GM21526 (cell line): Measurements from ENCODE around the gene HSPBAP1.
"Not testable (repeated sequence)": the region's sequence is repeated elsewhere in the genome, so short reads cannot be mapped to it uniquely, and the experiment has no call there.

ENCODE experiments used
- ATAC-seq: cut with Tn5 transposase; IDR thresholded peaks from one replicate; pipeline ENCODE4 v1.9.1; 2021; ENCODE audit warnings: moderate library complexity; ENCODE audit not compliant: unreplicated experiment, low FRiP score

HSPBAP1 gene

DNA sequence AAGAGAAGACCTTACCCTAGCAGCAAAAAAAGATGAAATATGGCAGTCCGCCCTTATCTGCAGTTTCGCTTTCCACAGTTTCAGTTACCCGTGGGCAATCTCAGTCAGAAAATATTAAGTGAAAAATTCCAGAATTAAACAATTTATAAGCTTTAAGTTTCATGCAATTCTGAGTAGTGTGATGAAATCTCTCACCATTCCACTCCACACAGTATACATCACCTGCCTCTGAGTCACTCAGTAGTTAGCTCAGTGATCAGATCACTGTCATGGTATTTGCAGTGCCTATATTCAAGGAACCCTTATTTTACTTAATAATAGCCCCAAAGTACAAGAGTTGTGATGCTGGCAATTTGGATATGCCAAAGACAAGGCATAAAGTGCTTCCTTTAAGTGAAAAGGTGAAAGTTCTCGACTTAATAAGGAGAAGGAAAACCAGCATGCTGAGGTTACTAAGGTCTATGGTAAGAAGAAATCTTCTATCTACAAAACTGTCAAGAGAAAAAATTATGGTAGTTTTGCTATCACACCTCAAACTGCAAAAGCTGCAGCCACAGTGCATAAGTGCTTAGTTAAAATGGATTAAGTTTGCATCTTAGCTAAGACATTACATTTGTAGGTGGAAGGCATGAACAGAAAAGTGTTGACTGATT, 48.1 kb downstream of the HSPBAP1 start:
- no peak for ATAC-seq

DNA sequence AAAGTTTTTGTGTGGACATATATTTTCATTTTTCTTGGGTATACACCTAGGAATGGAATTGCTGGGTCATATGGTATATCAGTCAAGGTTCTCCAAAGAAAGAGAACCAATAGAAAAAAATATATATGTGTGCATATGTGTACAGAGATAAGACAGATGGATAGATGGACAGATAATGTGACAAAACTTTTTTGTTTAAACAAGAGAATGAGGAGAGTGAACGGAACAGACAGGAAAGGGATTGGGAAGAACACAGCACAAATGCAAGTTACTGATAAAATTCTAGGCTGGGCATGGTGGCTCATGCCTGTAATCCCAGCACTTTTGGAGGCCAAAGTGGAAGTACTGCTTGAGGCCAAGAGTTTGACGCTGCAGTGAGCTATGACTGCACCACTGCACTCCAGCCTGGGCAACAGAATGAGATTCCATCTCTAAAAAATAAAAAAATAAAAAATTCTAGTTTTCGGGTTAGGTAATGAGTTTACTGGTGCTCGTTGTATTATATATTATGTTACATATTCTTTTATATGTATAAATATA, 50.0 kb downstream of the HSPBAP1 start:
- ATAC-seq, result no peak

DNA sequence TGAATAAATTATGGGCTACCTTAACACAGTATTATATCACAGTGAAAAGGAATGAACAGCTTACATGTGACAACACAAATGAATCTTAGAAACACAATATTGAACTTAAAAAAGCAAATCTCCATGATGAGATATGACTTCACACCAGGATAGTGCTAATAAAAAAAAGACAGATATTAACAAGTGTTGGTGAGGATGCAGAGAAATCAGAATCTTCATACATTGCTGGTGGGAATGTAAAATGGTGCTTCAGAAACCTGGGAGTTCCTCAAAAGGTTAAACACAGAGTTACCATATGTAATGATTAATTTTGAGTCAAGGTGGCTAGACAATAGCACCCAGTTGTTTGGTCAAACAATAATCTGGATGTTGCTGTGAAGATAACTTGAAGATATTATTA, 51.4 kb downstream of the HSPBAP1 start:
- no peak for ATAC-seq

DNA sequence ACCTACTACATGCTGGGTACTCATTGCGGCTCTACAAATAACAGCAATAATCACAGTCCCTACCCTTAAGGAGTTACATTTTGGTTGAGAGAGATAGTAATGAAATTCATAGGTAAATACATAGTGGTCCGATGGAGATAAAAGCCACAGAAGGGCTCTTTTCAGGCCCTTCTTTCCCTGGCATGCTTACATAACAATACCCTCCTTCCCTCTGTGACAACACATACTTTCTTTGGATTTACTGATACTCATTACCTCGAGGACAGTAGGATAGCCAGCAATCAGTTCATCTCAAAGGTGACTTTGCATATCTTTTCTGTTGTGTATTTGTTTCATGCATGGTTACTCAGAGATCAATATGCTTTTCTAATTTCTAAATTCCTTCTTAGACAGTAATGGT, 54.5 kb downstream of the HSPBAP1 start:
- no peak for ATAC-seq

DNA sequence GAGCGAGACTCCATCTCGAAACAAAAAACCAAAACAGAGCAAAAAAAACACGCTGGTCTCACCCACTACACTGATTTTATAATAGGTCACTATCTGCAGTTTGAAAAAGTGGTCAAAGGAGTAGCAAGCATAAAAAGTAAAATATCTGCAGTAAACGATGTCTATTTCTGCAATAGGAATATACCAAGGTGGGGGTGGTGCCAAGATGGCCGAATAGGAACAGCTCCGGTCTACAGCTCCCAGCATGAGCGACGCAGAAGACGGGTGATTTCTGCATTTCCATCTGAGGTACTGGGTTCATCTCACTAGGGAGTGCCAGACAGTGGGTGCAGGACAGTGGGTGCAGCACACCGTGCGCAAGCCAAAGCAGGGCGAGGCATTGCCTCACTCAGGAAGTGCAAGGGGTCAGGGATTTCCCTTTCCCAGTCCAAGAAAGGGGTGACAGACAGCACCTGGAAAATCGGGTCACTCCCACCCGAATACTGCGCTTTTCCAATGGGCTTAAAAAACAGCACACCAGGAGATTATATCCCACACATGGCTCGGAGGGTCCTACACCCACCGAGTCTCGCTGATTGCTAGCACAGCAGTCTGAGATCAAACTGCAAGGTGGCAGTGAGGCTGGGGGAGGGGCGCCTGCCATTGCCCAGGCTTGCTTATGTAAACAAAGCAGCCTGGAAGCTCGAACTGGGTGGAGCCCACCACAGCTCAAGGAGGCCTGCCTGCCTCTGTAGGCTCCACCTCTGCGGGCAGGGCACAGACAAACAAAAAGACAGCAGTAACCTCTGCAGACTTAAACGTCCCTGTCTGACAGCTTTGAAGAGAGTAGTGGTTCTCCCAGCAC, 60.7 kb downstream of the HSPBAP1 start:
- not testable (repeated sequence) for ATAC-seq

DNA sequence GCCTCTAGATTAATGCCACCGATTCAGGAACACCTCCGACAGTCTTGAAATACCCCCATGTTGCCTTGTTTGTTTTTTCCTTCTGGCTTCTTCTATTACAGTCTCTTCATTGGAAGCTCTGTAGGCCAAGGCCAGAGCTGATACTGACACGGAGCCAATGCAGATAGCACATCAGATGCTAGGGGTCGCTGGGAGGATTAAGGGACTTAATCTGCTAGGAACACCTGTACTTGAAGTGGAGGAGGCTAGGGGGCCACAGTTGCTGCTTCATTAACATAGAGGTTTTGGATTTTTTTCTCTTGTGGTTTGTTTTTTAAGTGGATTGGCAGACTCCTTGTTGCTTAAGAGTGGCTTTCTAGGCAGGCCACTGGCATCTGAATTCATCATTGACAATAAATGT, 63.4 kb downstream of the HSPBAP1 start:
- ATAC-seq, result no peak

DNA sequence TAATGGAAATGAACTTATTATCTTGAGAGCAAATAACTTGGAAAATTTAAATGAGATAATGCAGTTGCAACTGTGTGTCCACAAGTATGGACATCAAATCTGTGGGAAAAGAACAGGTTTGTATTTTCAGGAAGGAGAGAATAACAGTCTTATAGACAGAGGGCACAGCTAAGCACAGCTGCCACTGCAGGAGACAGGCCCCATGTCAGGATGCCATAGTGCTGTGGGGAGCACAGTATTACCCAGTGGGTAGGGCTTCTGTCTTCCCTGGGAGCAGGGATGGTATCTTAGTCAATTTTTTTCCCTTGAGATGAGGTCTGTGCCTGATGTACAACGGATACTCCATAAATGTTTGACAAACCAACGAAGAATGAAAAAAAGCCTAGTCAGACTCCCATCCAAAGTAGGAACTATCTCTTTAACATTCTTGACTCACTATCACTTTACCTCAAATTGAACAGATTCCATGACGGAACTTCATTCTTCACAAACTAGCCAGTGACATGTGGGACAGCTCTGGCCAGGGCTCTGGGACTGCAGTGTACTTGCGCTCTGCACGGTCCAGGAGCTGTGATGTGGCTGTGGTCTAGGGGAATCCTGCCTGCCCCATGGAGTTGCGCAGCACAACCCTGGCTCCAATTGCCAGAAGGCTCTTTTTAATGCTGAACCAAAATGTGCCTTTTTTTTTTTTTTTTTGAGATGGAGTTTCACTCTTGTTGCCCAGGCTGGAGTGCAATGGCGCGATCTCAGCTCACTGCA, 64.7 kb downstream of the HSPBAP1 start:
- no peak for ATAC-seq

DNA sequence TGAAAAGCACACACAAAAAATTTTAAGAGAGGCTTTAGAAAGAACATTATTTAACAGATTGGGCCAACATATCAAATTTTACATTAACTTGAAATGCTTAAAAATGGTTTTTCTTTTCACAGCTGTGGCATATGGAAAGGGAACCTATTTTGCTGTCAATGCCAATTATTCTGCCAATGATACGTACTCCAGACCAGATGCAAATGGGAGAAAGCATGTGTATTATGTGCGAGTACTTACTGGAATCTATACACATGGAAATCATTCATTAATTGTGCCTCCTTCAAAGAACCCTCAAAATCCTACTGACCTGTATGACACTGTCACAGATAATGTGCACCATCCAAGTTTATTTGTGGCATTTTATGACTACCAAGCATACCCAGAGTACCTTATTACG, 65.4 kb downstream of the HSPBAP1 start:
- no peak for ATAC-seq

DNA sequence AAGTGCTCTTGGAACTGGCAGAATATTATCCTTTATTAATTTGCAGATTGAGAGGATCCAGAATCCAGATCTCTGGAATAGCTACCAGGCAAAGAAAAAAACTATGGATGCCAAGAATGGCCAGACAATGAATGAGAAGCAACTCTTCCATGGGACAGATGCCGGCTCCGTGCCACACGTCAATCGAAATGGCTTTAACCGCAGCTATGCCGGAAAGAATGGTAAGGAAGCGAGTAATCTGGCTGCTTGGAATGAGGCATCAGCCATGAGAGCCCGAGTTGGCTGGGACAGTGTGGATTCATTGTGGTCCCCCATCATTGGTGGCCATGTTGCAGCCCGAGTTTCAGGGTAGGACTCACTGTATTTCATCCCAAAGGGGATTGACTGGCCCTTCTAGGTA, 65.9 kb downstream of the HSPBAP1 start:
- no peak for ATAC-seq

DNA sequence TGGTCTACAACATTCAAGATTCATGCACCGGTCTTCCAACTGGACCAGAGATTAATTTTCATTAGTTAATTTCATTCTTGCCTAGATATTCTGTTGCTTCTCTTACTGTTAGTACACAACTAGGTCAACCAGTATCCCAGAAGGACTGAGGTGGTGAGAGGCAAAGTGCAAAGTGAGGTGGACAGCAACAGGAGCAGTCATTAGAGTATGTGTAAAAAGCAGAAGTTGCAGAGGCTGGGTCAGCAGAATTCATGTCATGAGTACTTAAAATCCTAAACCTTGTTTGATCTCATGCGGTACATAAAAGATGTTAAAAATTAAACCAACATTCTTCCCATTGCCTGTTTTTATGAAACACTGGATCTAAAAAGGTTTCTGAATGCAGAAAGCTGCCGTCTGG, 66.3 kb downstream of the HSPBAP1 start:
- no peak for ATAC-seq

DNA sequence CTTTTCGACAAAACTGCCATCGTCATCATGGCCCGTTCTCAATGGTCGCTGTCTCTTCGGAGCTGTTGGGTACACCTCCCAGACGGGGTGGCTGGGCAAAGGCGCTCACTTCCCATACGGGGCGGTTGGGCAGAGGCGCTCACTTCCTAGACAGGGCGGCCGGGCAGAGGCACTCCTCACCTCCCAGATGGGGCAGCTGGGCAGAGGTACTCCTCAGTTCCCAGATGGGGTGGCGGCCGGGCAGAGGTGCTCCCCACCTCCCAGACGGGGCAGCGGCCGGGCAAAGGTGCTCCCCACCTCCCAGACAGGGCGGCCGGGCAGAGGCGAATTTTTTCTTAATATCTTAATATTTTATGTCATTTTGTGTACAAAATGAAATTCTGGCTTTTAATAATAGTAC, 68.5 kb downstream of the HSPBAP1 start:
- no peak for ATAC-seq

DNA sequence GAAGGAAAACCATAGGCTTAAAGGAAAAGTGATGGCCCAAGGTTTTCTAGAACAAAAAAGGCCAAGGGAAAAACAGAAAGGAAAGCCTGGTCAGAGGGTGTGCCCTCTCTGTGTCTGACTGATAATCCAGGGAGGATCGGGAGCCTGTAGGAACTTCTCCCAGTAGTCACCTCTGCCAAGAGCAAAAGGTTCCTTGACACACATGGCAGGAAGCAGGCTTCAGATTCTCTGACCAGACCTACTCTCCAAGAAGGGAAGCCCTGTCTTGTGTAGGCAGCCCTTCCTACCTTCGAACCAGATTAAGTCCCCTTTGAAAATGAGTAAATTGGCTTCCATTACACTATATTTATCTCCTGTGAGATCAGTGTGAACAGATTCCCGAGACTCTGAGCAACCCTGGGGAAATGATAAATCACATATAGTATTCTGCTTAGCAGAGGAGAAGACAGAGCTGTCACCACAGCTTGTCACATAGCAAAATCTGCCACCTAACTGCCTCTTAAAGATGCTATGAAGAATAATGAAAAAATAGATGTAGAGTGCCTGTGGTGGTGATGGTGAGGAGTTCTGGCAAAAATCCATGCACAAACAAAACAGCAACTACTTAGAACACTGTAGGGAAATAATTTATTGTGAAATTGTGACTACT, 74.2 kb downstream of the HSPBAP1 start:
- no peak for ATAC-seq

DNA sequence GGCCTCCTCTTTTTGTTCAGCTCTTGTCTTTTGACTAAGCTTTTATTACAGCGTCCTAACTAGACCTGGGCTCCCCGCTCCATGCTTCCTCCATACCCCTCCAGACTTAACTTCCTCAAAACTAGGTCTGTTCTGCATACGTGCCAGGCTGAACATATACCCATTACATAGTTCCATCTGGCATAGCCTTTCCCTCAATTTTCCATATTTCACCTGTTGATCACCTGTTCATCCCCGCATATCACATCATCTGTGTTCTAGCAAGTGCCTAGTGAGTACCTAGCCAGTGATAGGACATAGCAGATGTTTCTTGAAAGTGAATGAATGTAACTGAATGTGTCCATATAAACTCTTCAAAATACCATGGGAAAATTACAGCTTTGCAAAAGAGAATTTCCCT, 77.0 kb downstream of the HSPBAP1 start:
- ATAC-seq, result no peak

DNA sequence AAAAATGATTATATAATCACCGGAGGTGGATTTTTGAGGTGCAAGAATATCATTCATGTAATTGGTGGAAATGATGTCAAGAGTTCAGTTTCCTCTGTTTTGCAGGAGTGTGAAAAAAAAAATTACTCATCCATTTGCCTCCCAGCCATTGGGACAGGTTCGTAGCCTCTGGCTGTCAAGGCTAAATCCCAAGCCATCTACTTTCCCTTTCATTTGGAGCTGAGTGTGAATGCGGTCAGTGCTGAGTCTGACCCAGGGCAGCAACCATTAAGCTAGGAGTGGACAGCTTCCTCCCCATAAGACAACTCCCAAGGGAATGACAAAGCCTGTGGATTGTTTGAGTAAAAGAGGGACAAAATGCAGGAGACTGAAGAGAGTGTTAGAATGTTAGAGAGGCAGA, 79.4 kb downstream of the HSPBAP1 start:
- no peak for ATAC-seq

DNA sequence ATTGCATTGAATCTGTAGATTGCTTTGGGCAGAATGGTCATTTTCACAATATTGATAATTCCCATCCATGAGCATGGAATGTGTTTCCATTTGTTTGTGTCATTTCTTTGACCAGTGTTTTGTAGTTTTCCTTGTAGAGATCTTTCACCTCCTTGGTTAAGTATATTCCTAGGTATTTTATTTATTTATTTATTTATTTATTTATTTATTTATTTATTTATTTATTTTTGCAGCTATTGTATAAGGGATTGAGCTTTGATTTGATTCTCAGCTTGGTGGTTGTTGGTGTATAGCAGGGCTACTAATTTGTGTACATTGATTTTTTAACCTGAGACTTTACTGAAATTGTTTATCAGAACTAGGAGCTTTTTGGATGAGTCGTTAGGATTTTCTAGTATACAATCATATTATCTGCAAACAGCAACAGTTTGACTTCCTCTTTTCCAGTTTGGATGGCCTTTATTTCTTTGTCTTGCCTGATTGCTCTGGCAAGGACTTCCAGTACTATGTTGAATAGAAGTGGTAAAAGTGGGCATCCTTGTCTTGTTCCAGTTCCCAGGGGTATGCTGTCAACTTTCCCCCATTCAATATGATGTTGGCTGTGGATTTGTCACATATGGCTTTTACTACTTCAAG, 82.9 kb downstream of the HSPBAP1 start:
- ATAC-seq, result not testable (repeated sequence)

DNA sequence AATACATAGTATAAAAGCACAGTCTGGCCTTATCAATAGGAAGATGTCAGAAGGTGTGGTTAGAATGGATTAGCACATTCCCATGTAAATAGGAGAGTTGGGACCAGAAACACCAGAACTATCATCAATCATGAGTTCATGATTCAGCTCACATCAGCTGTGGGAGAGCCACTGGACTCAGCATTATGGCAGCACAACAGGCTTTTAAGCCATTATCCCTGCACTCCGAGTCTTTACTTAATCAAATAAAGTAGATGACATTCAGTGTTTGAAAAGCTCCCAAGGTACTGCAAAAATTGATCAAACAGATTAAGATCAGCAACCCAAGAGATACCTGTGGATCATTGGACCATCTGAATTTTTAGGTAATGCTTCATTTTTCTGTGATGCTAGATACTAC, 88.3 kb downstream of the HSPBAP1 start:
- no peak for ATAC-seq

DNA sequence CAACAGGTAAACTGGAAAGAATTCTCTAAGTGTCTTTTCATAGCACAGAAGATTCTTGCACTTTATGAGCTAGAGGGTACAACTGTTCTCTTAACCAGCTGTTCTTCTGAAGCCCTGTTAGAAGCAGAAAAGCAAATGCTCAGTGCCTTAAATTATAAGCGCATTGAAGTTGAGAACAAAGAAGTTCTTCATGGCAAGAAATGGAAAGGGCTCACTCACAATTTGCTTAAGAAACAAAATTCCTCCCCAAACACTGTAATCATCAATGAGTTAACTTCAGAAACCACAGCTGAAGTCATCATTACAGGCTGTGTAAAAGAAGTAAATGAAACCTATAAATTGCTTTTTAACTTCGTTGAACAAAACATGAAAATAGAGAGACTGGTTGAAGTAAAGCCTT, 93.4 kb downstream of the HSPBAP1 start:
- no peak for ATAC-seq

DNA sequence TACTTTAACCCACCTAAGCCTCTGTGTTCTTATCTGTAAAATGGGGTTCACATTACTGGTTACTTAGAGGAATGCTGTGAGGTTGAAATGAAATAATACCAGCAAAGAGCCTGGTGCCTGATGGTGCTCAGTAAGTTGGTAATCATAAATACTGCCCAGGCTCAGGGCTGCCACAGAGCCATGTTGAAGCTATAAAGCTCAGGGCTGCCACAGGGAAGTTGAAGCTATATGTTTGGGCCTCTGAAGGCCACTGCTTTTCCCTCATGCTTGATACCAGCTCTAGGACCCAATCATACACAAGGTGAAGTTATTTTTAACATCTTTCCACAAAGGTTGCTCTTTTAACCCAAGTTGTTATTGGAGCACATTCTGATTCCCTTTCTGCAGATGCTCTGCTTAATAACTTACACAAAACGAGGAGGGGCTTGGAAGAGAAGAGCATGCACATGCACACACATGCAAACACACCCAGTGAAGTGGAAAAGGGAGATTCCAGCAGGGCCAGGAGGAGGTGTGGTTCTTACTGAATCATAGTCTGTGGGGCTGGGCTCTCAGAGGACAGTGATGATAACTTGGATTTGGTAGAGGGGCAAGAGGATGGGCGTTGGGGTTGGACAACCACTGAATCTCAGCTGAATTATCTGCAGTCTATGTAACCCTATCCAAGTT, 95.5 kb downstream of the HSPBAP1 start:
- ATAC-seq, result peak; percentile 63

DNA sequence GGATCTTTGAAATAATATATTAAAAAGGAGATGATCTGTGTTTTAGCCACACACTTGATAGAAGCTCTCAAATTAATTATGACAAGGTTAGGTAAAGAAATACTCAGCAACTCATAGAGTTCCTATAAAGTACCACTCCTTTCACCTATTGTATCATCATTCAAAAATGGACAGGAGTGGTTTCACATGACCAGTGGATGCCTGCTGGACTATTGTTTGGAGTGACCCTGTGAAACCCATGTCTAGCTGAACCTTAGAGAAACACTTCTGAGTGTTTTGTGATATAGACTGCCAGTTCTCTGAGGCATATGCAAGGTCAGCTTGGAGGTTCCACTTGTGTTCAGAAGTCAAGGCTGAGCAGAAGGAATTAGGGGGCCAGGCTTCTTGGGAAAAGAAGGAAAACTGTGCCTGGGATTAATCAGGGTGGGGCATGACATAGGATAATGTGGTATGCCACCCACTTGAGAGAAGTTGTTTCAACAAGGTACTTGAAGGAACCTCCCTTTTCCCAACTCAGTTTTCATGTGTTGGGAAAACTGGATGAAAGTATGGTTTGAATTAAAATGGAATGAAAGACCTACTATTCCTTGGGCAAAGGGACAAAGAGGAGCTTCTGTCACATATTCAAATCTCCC, 97.6 kb downstream of the HSPBAP1 start:
- ATAC-seq, result no peak
